Ishikawa (cell line): ENCODE results near the gene ACTG2.

ENCODE experiments used
- CEBPB ChIP-seq: IDR thresholded peaks from 2 replicates; pipeline ENCODE4 v1.6.1; 2012
- CREB1 ChIP-seq: IDR thresholded peaks from 2 replicates; pipeline ENCODE4 v1.6.1; 2012; ENCODE audit warnings: low read depth
- EGR1 ChIP-seq: IDR thresholded peaks from 2 replicates; pipeline ENCODE4 v1.6.1; 2012
- EP300 ChIP-seq: IDR thresholded peaks from 2 replicates; pipeline ENCODE4 v1.6.1; 2012; ENCODE audit warnings: borderline replicate concordance
- FOXM1 ChIP-seq: IDR thresholded peaks from 2 replicates; pipeline ENCODE4 v1.6.1; 2012; ENCODE audit warnings: low read depth, borderline replicate concordance
- MAX ChIP-seq: IDR thresholded peaks from 2 replicates; pipeline ENCODE4 v1.6.1; 2012
- RAD21 ChIP-seq: IDR thresholded peaks from 2 replicates; pipeline ENCODE4 v1.6.1; 2012; ENCODE audit warnings: low read depth
- REST ChIP-seq: IDR thresholded peaks from 2 replicates; pipeline ENCODE4 v1.6.1; 2012; ENCODE audit warnings: low read depth, mild to moderate bottlenecking
- TAF1 ChIP-seq: IDR thresholded peaks from 2 replicates; pipeline ENCODE4 v1.6.1; 2012; ENCODE audit warnings: low read depth, mild to moderate bottlenecking
- TEAD4 ChIP-seq: IDR thresholded peaks from 2 replicates; pipeline ENCODE4 v1.6.1; 2012
- USF1 ChIP-seq: IDR thresholded peaks from 2 replicates; pipeline ENCODE4 v1.6.1; 2012
- YY1 ChIP-seq: IDR thresholded peaks from 2 replicates; pipeline ENCODE4 v1.6.1; 2012; ENCODE audit warnings: low read depth
- ZBTB7A ChIP-seq: IDR thresholded peaks from 2 replicates; pipeline ENCODE4 v1.6.1; 2012; ENCODE audit warnings: low read depth

- TF ChIP-seq TAF1 (no peak), MAX (no peak), USF1 (no peak), EP300 (no peak), REST (no peak), ZBTB7A (no peak), FOXM1 (no peak), RAD21 (no peak), YY1 (no peak), CREB1 (no peak), EGR1 (no peak), CEBPB (no peak), TEAD4 (no peak)
Observed at GRCh38 chr2:73918856-73919255, 26.0 kb downstream of the ACTG2 start.
